HepG2 (cell line): ENCODE measurements around the gene TICAM2. TPM values are rescaled to one million over a fixed set of nuclear protein-coding genes. Genes with fewer than 3 reads are reported as not detected.

ENCODE experiments used
- BRCA1 ChIP-seq: sonication (generic); formaldehyde crosslinking; IDR thresholded peaks from 2 replicates; pipeline ENCODE4 v1.4.0; 2020; ENCODE audit warnings: missing genetic modification reagents
- FOXO4 ChIP-seq: sonication (generic); formaldehyde crosslinking; conservative IDR thresholded peaks from 2 replicates; pipeline ENCODE4 v1.8.1; 2023; ENCODE audit warnings: missing genetic modification reagents
- GPN1 ChIP-seq: sonication (generic); formaldehyde crosslinking; IDR thresholded peaks from 2 replicates; pipeline ENCODE4 v1.5.1; 2020; ENCODE audit warnings: missing genetic modification reagents, borderline replicate concordance
- HBP1 ChIP-seq: IDR thresholded peaks from 2 replicates; pipeline ENCODE4 v1.6.1; 2016; ENCODE audit warnings: low read depth, control low read depth
- RNF2 ChIP-seq: fragments of 450-650 bp; conservative IDR thresholded peaks from 2 replicates; pipeline ENCODE4 v1.6.1; 2016; ENCODE audit warnings: low read depth
- RORA ChIP-seq: sonication (generic); formaldehyde crosslinking; IDR thresholded peaks from 2 replicates; pipeline ENCODE4 v1.5.0; 2020; ENCODE audit warnings: mild to moderate bottlenecking, missing genetic modification reagents, moderate library complexity
- SALL2 ChIP-seq: sonication (generic); formaldehyde crosslinking; IDR thresholded peaks from 2 replicates; pipeline ENCODE4 v1.8.1; 2023; ENCODE audit warnings: mild to moderate bottlenecking, missing genetic modification reagents, inconsistent platforms
- ZBTB26 ChIP-seq: IDR thresholded peaks from 2 replicates; pipeline ENCODE4 v1.6.1; 2016; ENCODE audit warnings: missing compliant biosample characterization, missing genetic modification reagents, borderline replicate concordance
- ZBTB42 ChIP-seq: sonication (generic); formaldehyde crosslinking; IDR thresholded peaks from 2 replicates; pipeline ENCODE4 v1.5.0; 2020; ENCODE audit warnings: mild to moderate bottlenecking, missing genetic modification reagents
- ZGPAT ChIP-seq: IDR thresholded peaks from 2 replicates; pipeline ENCODE4 v1.6.1; 2016; ENCODE audit warnings: mild to moderate bottlenecking
- ZNF451 ChIP-seq: sonication (generic); formaldehyde crosslinking; IDR thresholded peaks from 2 replicates; pipeline ENCODE4 v1.5.0; 2020; ENCODE audit warnings: mild to moderate bottlenecking, missing genetic modification reagents
- ZNF503 ChIP-seq: sonication (generic); formaldehyde crosslinking; IDR thresholded peaks from 2 replicates; pipeline ENCODE4 v1.4.0; 2020; ENCODE audit warnings: missing genetic modification reagents
- ZNF781 ChIP-seq: sonication (generic); formaldehyde crosslinking; IDR thresholded peaks from 2 replicates; pipeline ENCODE4 v1.5.1; 2020; ENCODE audit warnings: borderline replicate concordance, mild to moderate bottlenecking, missing genetic modification reagents; ENCODE audit errors: not compliant biosample characterization
- ZNF883 ChIP-seq: sonication (generic); formaldehyde crosslinking; IDR thresholded peaks from 2 replicates; pipeline ENCODE4 v1.5.1; 2020; ENCODE audit warnings: mild to moderate bottlenecking, missing genetic modification reagents; ENCODE audit errors: not compliant biosample characterization
- polyA plus RNA-seq, 8 experiments: library from polyadenylated mRNA; depleted of rRNA in 3 of 8; stranded (reverse) in 7 of 8; unstranded in 1 of 8; fragments of >200 nt; fragmentation: Illumina TruSeq in 4 of 8; extraction: Trizol in 4 of 8; gene quantifications; 2 replicates each; pipeline versions ENCODE4 v1.2.1 to v1.2.3, GENCODE V29; 2011 to 2016; ENCODE audit warnings: low read depth in 4 of 8, missing spikeins in 1 of 8, mixed read lengths in 1 of 8; ENCODE audit not compliant: insufficient read depth in 1 of 8
- total RNA-seq, 5 experiments: library from RNA; depleted of rRNA; stranded (reverse); fragments of >200 nt; fragmentation: Illumina TruSeq; extraction: Trizol; gene quantifications; 2 replicates each; pipeline ENCODE4 v1.2.3, GENCODE V29; 2016; ENCODE audit warnings: low read depth in 1 of 5
- TF ChIP-seq, protein P1 (sequence below): sonication (generic); formaldehyde crosslinking; IDR thresholded peaks from 2 replicates; pipeline ENCODE4 v1.5.0; 2020; ENCODE audit warnings: missing genetic modification reagents
- TF ChIP-seq, protein P2 (sequence below): sonication (generic); formaldehyde crosslinking; IDR thresholded peaks from 2 replicates; pipeline ENCODE4 v1.8.0; 2022; ENCODE audit warnings: mild to moderate bottlenecking, missing genetic modification reagents, moderate library complexity
- TF ChIP-seq, protein P3 (sequence below): sonication (generic); formaldehyde crosslinking; IDR thresholded peaks from 2 replicates; pipeline ENCODE4 v1.8.1; 2023; ENCODE audit warnings: missing genetic modification reagents, mild to moderate bottlenecking, borderline replicate concordance

TICAM2 gene
- total and polyA plus RNA-seq, 2 of the 13 experiments (the other 11 are each of a cell fraction or from before 2014, with no cell fraction given): 0.04 TPM; not detected in 1

GRCh38 chr5:115601701-115602590, at the start of gene TICAM2 (continued):
- TF ChIP-seq ZBTB42 (CRISPR knock-in tag) (no peak), BRCA1 (CRISPR knock-in tag) (no peak), FOXO4 (CRISPR knock-in tag) (no peak), ZNF503 (CRISPR knock-in tag) (no peak), SALL2 (CRISPR knock-in tag) (0 out of 2 replicates have a peak, but pooled peaks have one; percentile 34), ZNF883 (peak; percentile 38), ZBTB26 (CRISPR knock-in tag) (no peak), ZGPAT (CRISPR knock-in tag) (peak; percentile 40; the same call in 1 of the 2 replicates), HBP1 (CRISPR knock-in tag) (no peak), RORA (CRISPR knock-in tag) (no peak), RNF2 (no peak), ZNF451 (CRISPR knock-in tag) (no peak), ZNF781 (CRISPR knock-in tag) (no peak), GPN1 (no peak)
- TF ChIP-seq, protein P1, sequence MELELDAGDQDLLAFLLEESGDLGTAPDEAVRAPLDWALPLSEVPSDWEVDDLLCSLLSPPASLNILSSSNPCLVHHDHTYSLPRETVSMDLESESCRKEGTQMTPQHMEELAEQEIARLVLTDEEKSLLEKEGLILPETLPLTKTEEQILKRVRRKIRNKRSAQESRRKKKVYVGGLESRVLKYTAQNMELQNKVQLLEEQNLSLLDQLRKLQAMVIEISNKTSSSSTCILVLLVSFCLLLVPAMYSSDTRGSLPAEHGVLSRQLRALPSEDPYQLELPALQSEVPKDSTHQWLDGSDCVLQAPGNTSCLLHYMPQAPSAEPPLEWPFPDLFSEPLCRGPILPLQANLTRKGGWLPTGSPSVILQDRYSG (CRISPR knock-in tag): 0 out of 2 replicates have a peak, but pooled peaks have one; percentile 45
- TF ChIP-seq, protein P2, sequence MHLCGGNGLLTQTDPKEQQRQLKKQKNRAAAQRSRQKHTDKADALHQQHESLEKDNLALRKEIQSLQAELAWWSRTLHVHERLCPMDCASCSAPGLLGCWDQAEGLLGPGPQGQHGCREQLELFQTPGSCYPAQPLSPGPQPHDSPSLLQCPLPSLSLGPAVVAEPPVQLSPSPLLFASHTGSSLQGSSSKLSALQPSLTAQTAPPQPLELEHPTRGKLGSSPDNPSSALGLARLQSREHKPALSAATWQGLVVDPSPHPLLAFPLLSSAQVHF (CRISPR knock-in tag): no peak
- TF ChIP-seq, protein P3, sequence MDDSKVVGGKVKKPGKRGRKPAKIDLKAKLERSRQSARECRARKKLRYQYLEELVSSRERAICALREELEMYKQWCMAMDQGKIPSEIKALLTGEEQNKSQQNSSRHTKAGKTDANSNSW (CRISPR knock-in tag): no peak
- TF ChIP-seq, all 625 proteins: peak for 20
